PC-3 (cell line): ENCODE data around the gene EZR.

Experiments used
- CTCF ChIP-seq: fragments of 300-600 bp; sonication (generic); conservative IDR thresholded peaks from 2 replicates; pipeline ENCODE4 v1.5.1; 2017; ENCODE audit warnings: antibody characterized with exemption, low read depth, mild to moderate bottlenecking, low read length
- EZH2 ChIP-seq: fragments of 300-600 bp; sonication (generic); IDR thresholded peaks from one replicate; pipeline ENCODE4 v1.6.1; 2017; ENCODE audit warnings: antibody characterized with exemption, mild to moderate bottlenecking, low read length; ENCODE audit not compliant: unreplicated experiment
- EZH2phosphoT487 ChIP-seq: fragments of 300-600 bp; sonication (generic); IDR thresholded peaks from 2 replicates; pipeline ENCODE4 v1.6.1; 2018; ENCODE audit warnings: mild to moderate bottlenecking, antibody characterized with exemption, low read length, borderline replicate concordance

- TF ChIP-seq CTCF (no peak), EZH2 (no peak), EZH2phosphoT487 (no peak)
Measured at GRCh38 chr6:158803733-158804143, 15.4 kb downstream of the EZR start.
